IMR-90 (cell line): ENCODE measurements around the gene AVPR2. TPM values are rescaled to one million over a fixed set of nuclear protein-coding genes. Genes with fewer than 3 reads are reported as not detected.

Experiments
- ATAC-seq: fragments of 200-7000 bp; cut with Tn5 transposase; 2 replicates; pipeline ENCODE4 v1.9.1; 2020; ENCODE audit warnings: low read depth, mild to moderate bottlenecking, moderate library complexity
- BruUV-seq: library from RNA; stranded (reverse); fragments of 400-500 nt; replicated peaks from 2 replicates; lab custom pipeline; 2021; lab: Mats Ljungman, UMichigan
- CTCF ChIA-PET: fragments of 300-600 bp; formaldehyde crosslinking; extraction: SDS; loops from one replicate; lab custom pipeline; 2021; ENCODE audit warnings: antibody characterized with exemption; lab: Yijun Ruan, JAX
- POLR2A ChIA-PET: fragments of 300-600 bp; sonication (Branson Sonifier 250); formaldehyde crosslinking; loops from one replicate; lab custom pipeline; 2022; ENCODE audit warnings: antibody characterized with exemption; ENCODE audit not compliant: unreplicated experiment; lab: Charles Lee
- DNase-seq: peaks from one replicate; pipeline ENCODE4 v3.0.0; 2013
- H2AFZ ChIP-seq: replicated peaks from 2 replicates; pipeline ENCODE3; 2013; ENCODE audit warnings: low read length, mild to moderate bottlenecking; ENCODE audit not compliant: poor library complexity
- H2AK5ac ChIP-seq: 2 replicates; pipeline ENCODE4 v1.6.1; 2013; ENCODE audit warnings: low read depth, low read length, inconsistent platforms
- H2AK9ac ChIP-seq: replicated peaks from 2 replicates; pipeline ENCODE3; 2013; ENCODE audit warnings: mild to moderate bottlenecking, low read depth, low read length, moderate library complexity; ENCODE audit not compliant: poor library complexity
- H2BK120ac ChIP-seq: 2 replicates; pipeline ENCODE4 v1.6.1; 2013; ENCODE audit warnings: low read depth, low read length, inconsistent platforms
- H2BK15ac ChIP-seq: 3 replicates; pipeline ENCODE4 v1.6.1; 2013; ENCODE audit warnings: low read depth, low read length, inconsistent platforms
- H2BK20ac ChIP-seq: 2 replicates; pipeline ENCODE4 v1.6.1; 2013; ENCODE audit warnings: low read depth, mild to moderate bottlenecking, inconsistent platforms, low read length, moderate library complexity
- H2BK5ac ChIP-seq: 2 replicates; pipeline ENCODE4 v1.6.1; 2013; ENCODE audit warnings: mild to moderate bottlenecking, low read depth, low read length, inconsistent platforms; ENCODE audit not compliant: poor library complexity, severe bottlenecking
- H3K14ac ChIP-seq: replicated peaks from 2 replicates; pipeline ENCODE4 v1.6.1; 2013; ENCODE audit warnings: low read depth, low read length, inconsistent platforms
- H3K18ac ChIP-seq: 2 replicates; pipeline ENCODE4 v1.6.1; 2013; ENCODE audit warnings: low read depth, low read length, control low read depth
- H3K23ac ChIP-seq: 2 replicates; pipeline ENCODE4 v1.6.1; 2013; ENCODE audit warnings: low read depth, low read length, inconsistent platforms
- H3K27ac ChIP-seq: 2 replicates; pipeline ENCODE4 v1.5.1; 2013; ENCODE audit warnings: mild to moderate bottlenecking, control low read depth, low read length; ENCODE audit not compliant: insufficient read depth
- H3K27me3 ChIP-seq: 2 replicates; pipeline ENCODE4 v1.6.1; 2013; ENCODE audit warnings: low read length; ENCODE audit not compliant: control insufficient read depth, insufficient read depth
- H3K36me3 ChIP-seq: 2 replicates; pipeline ENCODE4 v1.6.1; 2013; ENCODE audit warnings: low read length, mixed read lengths; ENCODE audit not compliant: control insufficient read depth, insufficient read depth
- H3K4ac ChIP-seq: 2 replicates; pipeline ENCODE4 v1.6.1; 2013; ENCODE audit warnings: low read depth, low read length, inconsistent platforms
- H3K4me1 ChIP-seq: 2 replicates; pipeline ENCODE4 v1.6.1; 2013; ENCODE audit warnings: low read length, mixed read lengths; ENCODE audit not compliant: control insufficient read depth, insufficient read depth
- H3K4me2 ChIP-seq: 2 replicates; pipeline ENCODE4 v1.6.1; 2013; ENCODE audit warnings: low read depth, mild to moderate bottlenecking, control low read depth, low read length, moderate library complexity
- H3K4me3 ChIP-seq: 2 replicates; pipeline ENCODE4 v1.5.1; 2013; ENCODE audit warnings: low read depth, mild to moderate bottlenecking, control low read depth, low read length, moderate library complexity; ENCODE audit not compliant: insufficient read depth
- H3K56ac ChIP-seq: 2 replicates; pipeline ENCODE4 v1.6.1; 2013; ENCODE audit warnings: low read length, inconsistent platforms; ENCODE audit not compliant: insufficient read depth; ENCODE audit errors: extremely low read depth
- H3K79me1 ChIP-seq, 2 experiments: 2 replicates each; pipeline ENCODE4 v1.6.1; 2013; ENCODE audit warnings: low read length in 2 of 2, inconsistent platforms in 1 of 2, low read depth in 1 of 2
- H3K9ac ChIP-seq: 2 replicates; pipeline ENCODE4 v1.6.1; 2013; ENCODE audit warnings: low read depth, low read length, control low read depth
- H3K9me1 ChIP-seq: 2 replicates; pipeline ENCODE4 v1.6.1; 2013; ENCODE audit warnings: low read length, inconsistent platforms; ENCODE audit not compliant: insufficient read depth
- H3K9me3 ChIP-seq: 2 replicates; pipeline ENCODE4 v1.6.1; 2013; ENCODE audit warnings: low read length; ENCODE audit not compliant: control insufficient read depth, insufficient read depth
- H4K20me1 ChIP-seq: 2 replicates; pipeline ENCODE4 v1.6.1; 2013; ENCODE audit warnings: low read length, inconsistent platforms; ENCODE audit not compliant: insufficient read depth
- H4K5ac ChIP-seq: 2 replicates; pipeline ENCODE4 v1.6.1; 2013; ENCODE audit warnings: mild to moderate bottlenecking, low read depth, low read length, control low read depth
- H4K8ac ChIP-seq, 2 experiments: 2 replicates each; pipeline ENCODE4 v1.6.1; 2013; ENCODE audit warnings: low read depth in 2 of 2, low read length in 2 of 2, control low read depth in 1 of 2, inconsistent platforms in 1 of 2
- H4K91ac ChIP-seq: 2 replicates; pipeline ENCODE4 v1.6.1; 2013; ENCODE audit warnings: low read depth, low read length, inconsistent platforms; ENCODE audit not compliant: insufficient read depth
- CEBPB ChIP-seq: IDR thresholded peaks from 2 replicates; pipeline ENCODE4 v1.6.1; 2012; ENCODE audit warnings: low read depth, low read length, improper control_type of control experiment
- ELK1 ChIP-seq: fragments of 150-350 bp; IDR thresholded peaks from 2 replicates; pipeline ENCODE4 v1.6.1; 2016; ENCODE audit warnings: low read depth, mild to moderate bottlenecking, low read length, moderate library complexity, borderline replicate concordance
- FOS ChIP-seq: fragments of 150-350 bp; IDR thresholded peaks from 2 replicates; pipeline ENCODE4 v1.6.1; 2016; ENCODE audit warnings: low read depth, low read length
- MAFK ChIP-seq: IDR thresholded peaks from 2 replicates; pipeline ENCODE4 v1.6.1; 2012; ENCODE audit warnings: low read depth, low read length, improper control_type of control experiment
- MAZ ChIP-seq: IDR thresholded peaks from 2 replicates; pipeline ENCODE4 v1.6.1; 2012; ENCODE audit warnings: low read depth, mild to moderate bottlenecking, low read length, improper control_type of control experiment, moderate library complexity, borderline replicate concordance
- MXI1 ChIP-seq: IDR thresholded peaks from 2 replicates; pipeline ENCODE4 v1.6.1; 2012; ENCODE audit warnings: low read depth, mild to moderate bottlenecking, low read length, moderate library complexity, borderline replicate concordance
- NFE2L2 ChIP-seq: fragments of 150-350 bp; IDR thresholded peaks from 2 replicates; pipeline ENCODE4 v1.6.1; 2016; ENCODE audit warnings: low read depth, mild to moderate bottlenecking, low read length
- RAD21 ChIP-seq: IDR thresholded peaks from 2 replicates; pipeline ENCODE4 v1.6.1; 2012; ENCODE audit warnings: low read length, improper control_type of control experiment
- RCOR1 ChIP-seq: IDR thresholded peaks from 2 replicates; pipeline ENCODE4 v1.6.1; 2012; ENCODE audit warnings: mild to moderate bottlenecking, low read length, improper control_type of control experiment; ENCODE audit not compliant: insufficient replicate concordance
- WGBS, 2 experiments: methylation state at CpG; one replicate each; pipeline versions ENCODE4 v1.1.5 to v1.1.7; 2013; ENCODE audit warnings: missing lambda C conversion rate in 2 of 2; ENCODE audit not compliant: insufficient read length in 1 of 2; ENCODE audit errors: extremely low coverage in 2 of 2; 5-methylcytosine and 5-hydroxymethylcytosine counted together
- dilution Hi-C: fragments of 300-500 bp; cut with HindIII; formaldehyde crosslinking; loops from one replicate; pipeline ENCODE4 v1.14.3; 2018; ENCODE audit warnings: low sequenced_read_pairs; ENCODE audit not compliant: unreplicated experiment
- in situ Hi-C: fragments of 300-500 bp; cut with MboI; formaldehyde crosslinking; loops from 3 replicates; pipeline ENCODE4 v1.14.3; 2019; ENCODE audit warnings: low sequenced_read_pairs, inconsistent platforms, mixed read lengths
- intact Hi-C: fragments of 100-400 bp; cut with micrococcal nuclease; formaldehyde crosslinking; loops from 2 replicates; pipeline ENCODE4 v1.10.0; 2022
- polyA plus RNA-seq, 3 experiments: library from polyadenylated mRNA; depleted of rRNA; stranded (reverse); fragments of >200 nt; gene quantifications; 2 replicates each; pipeline ENCODE4 v1.2.3, GENCODE V29; 2012; ENCODE audit warnings: low replicate concordance in 1 of 3
- total RNA-seq: library from RNA; depleted of rRNA; stranded (reverse); fragments of >200 nt; gene quantifications from 2 replicates; pipeline ENCODE4 v1.2.3, GENCODE V29; 2012
- TF ChIP-seq, protein P1 (sequence below): fragments of 150-350 bp; IDR thresholded peaks from 2 replicates; pipeline ENCODE4 v1.6.1; 2017; ENCODE audit warnings: mild to moderate bottlenecking, antibody characterized with exemption, low read length, low read depth

Gene AVPR2
- total and polyA plus RNA-seq, 2 of the 4 experiments (the other 2 are of a cell fraction), result not detected

- no peak overlapping the region for H2AFZ ChIP-seq
- 50% methylated on average over 5 of the region's 8 CpGs; no CpG with 5 or more reads in 1 of the 2 experiments for WGBS, 2 experiments
- no peak overlapping the region for H3K23ac ChIP-seq
- no peaks in the 10 kb centered on the region; the same call in 1 of the 2 replicates for H3K9me3 ChIP-seq
- peak overlapping the region; percentile 43; the same call in 1 of the 2 replicates for H2BK20ac ChIP-seq
- peaks cover 3% of the 10 kb centered on the region for H3K27me3 ChIP-seq
- ATAC-seq, result no peak
- no TSS peak for BruUV-seq
- peak overlapping the region; percentile 97; the same call in 1 of the 2 replicates for H2AK5ac ChIP-seq
- no peak overlapping the region for H3K56ac ChIP-seq
- peak overlapping the region; percentile 81 for H3K4ac ChIP-seq
- in situ Hi-C loops (loop anchor here (25.0 kb wide), 1 partner anchor 939 kb away; no protein-coding TSS in a partner anchor), dilution Hi-C loops (no loop called here), intact Hi-C loops (loop anchor here (2.0 kb wide), 1 partner anchor 73 kb away; no protein-coding TSS in a partner anchor)
- TF ChIP-seq CEBPB, result no peak
- no peak for TF ChIP-seq RAD21
- TF ChIP-seq ELK1, result no peak
- no peak for TF ChIP-seq FOS
- TF ChIP-seq NFE2L2, result no peak
- TF ChIP-seq RCOR1, result no peak
- no peak for TF ChIP-seq MAZ
- TF ChIP-seq, protein P1, sequence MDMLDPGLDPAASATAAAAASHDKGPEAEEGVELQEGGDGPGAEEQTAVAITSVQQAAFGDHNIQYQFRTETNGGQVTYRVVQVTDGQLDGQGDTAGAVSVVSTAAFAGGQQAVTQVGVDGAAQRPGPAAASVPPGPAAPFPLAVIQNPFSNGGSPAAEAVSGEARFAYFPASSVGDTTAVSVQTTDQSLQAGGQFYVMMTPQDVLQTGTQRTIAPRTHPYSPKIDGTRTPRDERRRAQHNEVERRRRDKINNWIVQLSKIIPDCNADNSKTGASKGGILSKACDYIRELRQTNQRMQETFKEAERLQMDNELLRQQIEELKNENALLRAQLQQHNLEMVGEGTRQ, result no peak
- no peak for TF ChIP-seq MXI1
- TF ChIP-seq MAFK, result no peak
- no peaks in the 10 kb centered on the region for H3K79me1 ChIP-seq
- H3K4me3 ChIP-seq, result no peak overlapping the region
- no peak overlapping the region for H2BK5ac ChIP-seq
- no peak overlapping the region for H3K4me2 ChIP-seq
- H3K9ac ChIP-seq, result no peak overlapping the region
- H3K4me1 ChIP-seq, result peaks cover 9% of the 10 kb centered on the region; the same call in 1 of the 2 replicates
- peak overlapping the region; percentile 65 for H2AK9ac ChIP-seq
- H3K14ac ChIP-seq, result peak overlapping the region; percentile 63; the same call in 1 of the 2 replicates
- H3K9me1 ChIP-seq, result peaks cover 4% of the 10 kb centered on the region
- POLR2A ChIA-PET, result no interaction called here
- H2BK120ac ChIP-seq, result peak overlapping the region; percentile 74; the same call in 1 of the 2 replicates
- CTCF ChIA-PET, result no interaction called here
- H4K8ac ChIP-seq, result no peak overlapping the region; a peak in 2 of 4 replicates
- no peak overlapping the region for H3K27ac ChIP-seq
- DNase-seq, result no peak
- peak overlapping the region; percentile 80; the same call in 2 of the 3 replicates for H2BK15ac ChIP-seq
- no peak overlapping the region for H4K5ac ChIP-seq
- H4K91ac ChIP-seq, result no peak overlapping the region
- H3K18ac ChIP-seq, result no peak overlapping the region
- H3K36me3 ChIP-seq, result no peaks in the 10 kb centered on the region
- no peaks in the 10 kb centered on the region; the same call in 1 of the 2 replicates for H4K20me1 ChIP-seq
Observed at GRCh38 chrX:153901753-153902140, 2.7 kb upstream of the AVPR2 start.
